ENCODE data around the gene TCF4.
A peak's percentile ranks its signal among the peaks of the same experiment; 100 is the strongest.

Gene TCF4

GRCh38 chr18:55256929-55257289, 331.1 kb downstream of the TCF4 start:
- DNase-seq (ENCODE audit: low spot score), result no peak

GRCh38 chr18:55256226-55256928, 331.6 kb downstream of the TCF4 start:
- no peak for DNase-seq (ENCODE audit: low spot score)

GRCh38 chr18:55253814-55254213, 334.2 kb downstream of the TCF4 start:
- DNase-seq (ENCODE audit: low spot score), result no peak

- no peak for DNase-seq (ENCODE audit: low spot score)
Observed at GRCh38 chr18:55252901-55253300, 335.1 kb downstream of the TCF4 start.

GRCh38 chr18:55252053-55252675, 335.8 kb downstream of the TCF4 start:
- DNase-seq (ENCODE audit: low spot score), result peak; percentile 50

GRCh38 chr18:55251254-55251971, 336.6 kb downstream of the TCF4 start:
- DNase-seq (ENCODE audit: low spot score), result peak; percentile 77

GRCh38 chr18:55250768-55251173, 337.2 kb downstream of the TCF4 start:
- peak; percentile 71 for DNase-seq (ENCODE audit: low spot score)

GRCh38 chr18:55249550-55249949, 338.4 kb downstream of the TCF4 start:
- DNase-seq (ENCODE audit: low spot score), result no peak

- DNase-seq (ENCODE audit: low spot score), result no peak
Observed at GRCh38 chr18:55248495-55248894, 339.5 kb downstream of the TCF4 start.

- DNase-seq (ENCODE audit: low spot score), result peak; percentile 43
Observed at GRCh38 chr18:55247032-55247431, 341.0 kb downstream of the TCF4 start.

GRCh38 chr18:55246278-55246677, 341.7 kb downstream of the TCF4 start:
- DNase-seq (ENCODE audit: low spot score), result no peak

GRCh38 chr18:55245211-55245614, 342.8 kb downstream of the TCF4 start:
- DNase-seq (ENCODE audit: low spot score), result no peak

GRCh38 chr18:55244546-55244945, 343.4 kb downstream of the TCF4 start:
- DNase-seq (ENCODE audit: low spot score), result no peak

- DNase-seq (ENCODE audit: low spot score), result no peak
Observed at GRCh38 chr18:55243857-55244256, 344.1 kb downstream of the TCF4 start.

GRCh38 chr18:55243255-55243654, 344.7 kb downstream of the TCF4 start:
- no peak for DNase-seq (ENCODE audit: low spot score)

- no peak for DNase-seq (ENCODE audit: low spot score)
Observed at GRCh38 chr18:55240978-55241377, 347.0 kb downstream of the TCF4 start.

GRCh38 chr18:55239740-55240139, 348.3 kb downstream of the TCF4 start:
- no peak for DNase-seq (ENCODE audit: low spot score)

GRCh38 chr18:55237660-55238059, 350.3 kb downstream of the TCF4 start:
- no peak for DNase-seq (ENCODE audit: low spot score)

- no peak for DNase-seq (ENCODE audit: low spot score)
Observed at GRCh38 chr18:55236150-55236931, 351.7 kb downstream of the TCF4 start.

- no peak for DNase-seq (ENCODE audit: low spot score)
Observed at GRCh38 chr18:55235094-55235461, 352.9 kb downstream of the TCF4 start.

GRCh38 chr18:55234366-55235093, 353.5 kb downstream of the TCF4 start:
- peak; percentile 81 for DNase-seq (ENCODE audit: low spot score)

GRCh38 chr18:55233857-55234256, 354.1 kb downstream of the TCF4 start:
- no peak for DNase-seq (ENCODE audit: low spot score)

All from LoVo (cell line).